ENCODE results near the gene ZNF516. TPM values are rescaled to one million over a fixed set of nuclear protein-coding genes. Genes with fewer than 3 reads are reported as not detected.
A peak's percentile ranks its signal among the peaks of the same experiment; 100 is the strongest.

ZNF516 gene
- polyA plus RNA-seq, 3 donors = 5.0 to 41.9 (median 8.6) TPM

DNA sequence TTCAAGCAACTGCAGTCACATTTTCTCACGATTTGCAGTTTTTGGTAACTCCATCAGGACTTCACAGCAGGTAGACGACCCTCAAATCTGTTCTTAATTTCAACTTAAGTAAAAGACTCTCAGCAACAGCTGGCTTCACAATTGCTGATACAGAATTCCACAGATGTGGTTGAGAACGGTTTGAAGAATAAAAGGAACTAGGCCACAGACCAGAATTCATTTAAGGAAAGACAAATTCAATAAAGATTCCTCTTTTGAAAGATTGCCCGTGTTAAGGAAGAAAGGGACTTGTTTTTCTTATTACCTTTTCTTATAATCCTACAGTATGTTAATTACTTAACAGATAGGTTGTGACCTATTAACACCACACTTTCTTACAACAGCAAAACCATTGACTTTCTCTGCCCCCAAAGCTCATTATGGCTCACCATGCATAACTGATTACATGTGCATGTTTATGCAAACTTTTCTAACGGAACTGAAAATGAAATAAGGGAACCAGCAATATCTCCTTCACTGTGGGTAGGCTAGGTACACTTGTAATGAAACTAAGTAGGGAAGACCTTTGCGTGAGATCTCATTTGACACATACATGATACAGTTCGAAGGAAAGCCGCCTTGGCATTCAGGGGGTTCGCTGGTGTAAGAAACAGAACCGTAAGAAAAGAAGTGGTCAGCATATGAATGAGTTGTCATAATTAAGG is 4.7 kb upstream of the ZNF516 start:
- H3K4me1 ChIP-seq (ENCODE audit: control insufficient read depth in 1 of 2, insufficient read depth in 2 of 2, low read length in 2 of 2) = peaks cover 74 to 84% of the 10 kb centered on the region in 2 donors
- Mint-ChIP-seq H3K36me3 (no peaks in the 10 kb centered on the region), H3K27ac (peak overlapping the region; percentile 94 to 98 (median 96)), H3K9me3 (no peaks in the 10 kb centered on the region), H3K4me1 (peaks cover 69% of the 10 kb centered on the region), H3K4me3 (peak overlapping the region; percentile 39 to 88), H3K27me3 (ENCODE audit: low read depth in 3 of 3) (no peaks in the 10 kb centered on the region)
- no peak for TF ChIP-seq CTCF (IDR thresholded peaks at IDR 0.05)
- H2AFZ ChIP-seq (ENCODE audit: insufficient read depth, low read depth, low read length, poor library complexity, severe bottlenecking) = no peak overlapping the region
- WGBS (ENCODE audit: insufficient coverage) = no CpG with 5 or more reads among the region's 10 CpGs
- H3K79me2 ChIP-seq (ENCODE audit: insufficient read depth, low read length) = peaks cover 32% of the 10 kb centered on the region
- intact Hi-C loops (cut with micrococcal nuclease) = loop anchor here (5.0 to 10.0 kb wide), 2 partner anchors 65 to 68 kb away; no protein-coding TSS in a partner anchor
- peak overlapping the region; percentile 60 for H3K4me2 ChIP-seq (replicated peaks; ENCODE audit: extremely low read depth, low read length, poor library complexity, severe bottlenecking)
- H4K20me1 ChIP-seq (ENCODE audit: insufficient read depth, low read length) = no peaks in the 10 kb centered on the region
- peak overlapping the region; percentile 90 to 99 for H3K27ac ChIP-seq (ENCODE audit: low read depth in 1 of 2, low read length in 2 of 2)
- H3K9me3 ChIP-seq (replicated peaks in 1 of 2; ENCODE audit: control insufficient read depth in 1 of 2, insufficient read depth in 1 of 2, low read length in 2 of 2) = no peaks in the 10 kb centered on the region
- peak overlapping the region; percentile 19 for H3K9ac ChIP-seq (ENCODE audit: insufficient read depth, low read length, poor library complexity, severe bottlenecking)
- peak; percentile 83 to 95 (median 92) for DNase-seq
- H3K27me3 ChIP-seq (ENCODE audit: control insufficient read depth in 2 of 2, insufficient read depth in 2 of 2, low read length in 2 of 2) = no peaks in the 10 kb centered on the region
- no peaks in the 10 kb centered on the region for H3K36me3 ChIP-seq (replicated peaks in 1 of 2; ENCODE audit: control insufficient read depth in 1 of 2, insufficient read depth in 2 of 2, low read length in 2 of 2)
- H3K4me3 ChIP-seq (replicated peaks in 1 of 3; ENCODE audit: low read depth in 2 of 3, low read length in 3 of 3) = peak overlapping the region in 2 of 3 experiments; percentile 5 to 48

- H3K4me1 Mint-ChIP-seq = peaks cover 63% of the 10 kb centered on the region
- peaks cover 39% of the 10 kb centered on the region for H3K79me2 ChIP-seq (ENCODE audit: insufficient read depth, low read length)
- H3K4me1 ChIP-seq (ENCODE audit: control insufficient read depth in 1 of 2, insufficient read depth in 2 of 2, low read length in 2 of 2) = peaks cover 69 to 77% of the 10 kb centered on the region in 2 donors
- H3K4me2 ChIP-seq (replicated peaks; ENCODE audit: extremely low read depth, low read length, poor library complexity, severe bottlenecking) = peak overlapping the region; percentile 60
- DNase-seq = no peak
- H3K36me3 Mint-ChIP-seq = no peaks in the 10 kb centered on the region
- H3K27me3 Mint-ChIP-seq (ENCODE audit: low read depth in 3 of 3) = no peaks in the 10 kb centered on the region
- H3K27ac Mint-ChIP-seq = peak overlapping the region; percentile 45 to 98 (median 96)
- H3K9me3 ChIP-seq (replicated peaks in 1 of 2; ENCODE audit: control insufficient read depth in 1 of 2, insufficient read depth in 1 of 2, low read length in 2 of 2) = no peaks in the 10 kb centered on the region
- peak overlapping the region in 1 of 3 experiments; percentile 48 for H3K4me3 ChIP-seq (replicated peaks in 1 of 3; ENCODE audit: low read depth in 2 of 3, low read length in 3 of 3)
- peaks cover 0 to 2% (median 0%) of the 10 kb centered on the region in 7 donors for H3K9me3 Mint-ChIP-seq
- no peaks in the 10 kb centered on the region for H3K36me3 ChIP-seq (replicated peaks in 1 of 2; ENCODE audit: control insufficient read depth in 1 of 2, insufficient read depth in 2 of 2, low read length in 2 of 2)
- H3K4me3 Mint-ChIP-seq = no peak overlapping the region
- peak overlapping the region; percentile 28 to 99 for H3K27ac ChIP-seq (ENCODE audit: low read depth in 1 of 2, low read length in 2 of 2)
- WGBS (ENCODE audit: insufficient coverage) = 91% methylated on average over 5 of the region's 8 CpGs
- H4K20me1 ChIP-seq (ENCODE audit: insufficient read depth, low read length) = peaks cover 3% of the 10 kb centered on the region
- intact Hi-C loops (cut with micrococcal nuclease) = loop anchor here (5.0 to 10.0 kb wide), 2 partner anchors 66 to 68 kb away; no protein-coding TSS in a partner anchor
- no peaks in the 10 kb centered on the region for H3K27me3 ChIP-seq (ENCODE audit: control insufficient read depth in 2 of 2, insufficient read depth in 2 of 2, low read length in 2 of 2)
- no peak overlapping the region for H2AFZ ChIP-seq (ENCODE audit: insufficient read depth, low read depth, low read length, poor library complexity, severe bottlenecking)
- no peak for TF ChIP-seq CTCF (IDR thresholded peaks at IDR 0.05)
- no peak overlapping the region for H3K9ac ChIP-seq (ENCODE audit: insufficient read depth, low read length, poor library complexity, severe bottlenecking)
These were observed 4.0 kb upstream of the ZNF516 start for GRCh38 chr18:76499021-76499420.
